Upper lobe of right lung (tissue), 1 donor: ENCODE measurements around the gene MAGI2. TPM values are rescaled to one million over a fixed set of nuclear protein-coding genes. Genes with fewer than 3 reads are reported as not detected.

ENCODE experiments used
- ATAC-seq: fragments of 200-7000 bp; cut with Tn5 transposase; one replicate; pipeline ENCODE4 v1.9.1; 2020; ENCODE audit warnings: mild to moderate bottlenecking, moderate library complexity
- DNase-seq: peaks from one replicate; pipeline ENCODE4 v3.0.0-alpha.2; 2020
- H3K27ac ChIP-seq: fragments of 200-600 bp; one replicate; pipeline ENCODE4 v1.8.0; 2022
- H3K27me3 ChIP-seq: fragments of 200-600 bp; one replicate; pipeline ENCODE4 v1.8.0; 2022; ENCODE audit warnings: mild to moderate bottlenecking
- H3K36me3 ChIP-seq: fragments of 200-600 bp; one replicate; pipeline ENCODE4 v1.8.0; 2022
- H3K4me1 ChIP-seq: fragments of 200-600 bp; one replicate; pipeline ENCODE4 v1.8.0; 2022
- H3K4me3 ChIP-seq: fragments of 200-600 bp; one replicate; pipeline ENCODE4 v1.8.0; 2022; ENCODE audit warnings: mild to moderate bottlenecking
- H3K9me3 ChIP-seq: fragments of 200-600 bp; one replicate; pipeline ENCODE4 v1.8.0; 2022
- CTCF ChIP-seq: fragments of 200-600 bp; IDR thresholded peaks from one replicate; pipeline ENCODE4 v1.8.0; 2022; ENCODE audit warnings: antibody characterized with exemption
- intact Hi-C: fragments of 100-400 bp; cut with DNase I; formaldehyde crosslinking; loops from one replicate; pipeline ENCODE4 v1.11.0; 2022
- total RNA-seq: library from RNA; stranded (reverse); fragmentation: NEBNext Ultra II Directional; extraction: Animal tissue kit (Norgen Biotek cat#: 25700); gene quantifications from one replicate; pipeline ENCODE4 v1.2.1, GENCODE V29; 2021
- donor health status: DM: no; HTN: yes; CAD: no; lungs with severe emphysema.

MAGI2 gene
- total RNA-seq, 1 donor from 2014 or later: 12.8 TPM

- Histone ChIP-seq H3K9me3 (no peaks in the 10 kb centered on the region), H3K36me3 (no peaks in the 10 kb centered on the region), H3K27ac (no peak overlapping the region), H3K4me3 (no peak overlapping the region), H3K27me3 (no peaks in the 10 kb centered on the region), H3K4me1 (no peaks in the 10 kb centered on the region)
- no peak for TF ChIP-seq CTCF
- ATAC-seq (no peak), DNase-seq (no peak)
- intact Hi-C loops: no loop called here
Observed at GRCh38 chr7:78055001-78055573, 1398.4 kb downstream of the MAGI2 start.

- no peaks in the 10 kb centered on the region for H3K9me3 ChIP-seq
- no peak for TF ChIP-seq CTCF
- ATAC-seq (no peak), DNase-seq (no peak)
- intact Hi-C loops: no loop called here
- H3K27me3 ChIP-seq: no peaks in the 10 kb centered on the region
- no peaks in the 10 kb centered on the region for H3K4me1 ChIP-seq
- no peak overlapping the region for H3K4me3 ChIP-seq
- no peaks in the 10 kb centered on the region for H3K36me3 ChIP-seq
- H3K27ac ChIP-seq: no peak overlapping the region
Observed at GRCh38 chr7:78052112-78052511, 1401.4 kb downstream of the MAGI2 start.

- TF ChIP-seq CTCF: no peak
- Histone ChIP-seq H3K9me3 (no peaks in the 10 kb centered on the region), H3K27me3 (no peaks in the 10 kb centered on the region), H3K4me1 (no peaks in the 10 kb centered on the region), H3K4me3 (no peak overlapping the region), H3K27ac (no peak overlapping the region), H3K36me3 (no peaks in the 10 kb centered on the region)
- ATAC-seq (no peak), DNase-seq (no peak)
- intact Hi-C loops: no loop called here
Observed at GRCh38 chr7:78047800-78048199, 1405.7 kb downstream of the MAGI2 start.

- H3K4me1 ChIP-seq: no peaks in the 10 kb centered on the region
- no peaks in the 10 kb centered on the region for H3K27me3 ChIP-seq
- intact Hi-C loops: no loop called here
- DNase-seq: no peak
- no peak overlapping the region for H3K4me3 ChIP-seq
- TF ChIP-seq CTCF: no peak
- H3K36me3 ChIP-seq: no peaks in the 10 kb centered on the region
- H3K27ac ChIP-seq: no peak overlapping the region
- no peak for ATAC-seq
- H3K9me3 ChIP-seq: no peaks in the 10 kb centered on the region
Observed at GRCh38 chr7:78043159-78043558, 1410.3 kb downstream of the MAGI2 start.

GRCh38 chr7:78041423-78041822 is 1412.0 kb downstream of the MAGI2 start:
- Histone ChIP-seq H3K27me3 (no peaks in the 10 kb centered on the region), H3K9me3 (no peaks in the 10 kb centered on the region), H3K27ac (no peak overlapping the region), H3K4me1 (no peaks in the 10 kb centered on the region), H3K4me3 (no peak overlapping the region), H3K36me3 (no peaks in the 10 kb centered on the region)
- TF ChIP-seq CTCF: no peak
- ATAC-seq (peak; percentile 67), DNase-seq (no peak)
- intact Hi-C loops: no loop called here
